ENCODE measurements around the gene PRRC2A.

The PRRC2A gene

GRCh38 chr6:31620586-31621319 lies at the start of gene PRRC2A:
PRRC2A (plus strand) TSS chr6:31620715; CDS start chr6:31622790, 2,075 bp downstream.
- Histone ChIP-seq H3K4me2 (peak within 1 kb of the TSS; percentile 92), H3K27ac (peak within 1 kb of the TSS; percentile 87), H3K27me3 (ENCODE audit: insufficient read depth, low read depth) (no peaks in the 10 kb centered on the region), H3K79me2 (ENCODE audit: insufficient read depth, low read depth) (peaks cover 39% of the 10 kb centered on the region), H2AFZ (ENCODE audit: low read depth) (peak within 1 kb of the TSS; percentile 48), H3K36me3 (ENCODE audit: insufficient read depth) (peaks cover 20% of the 10 kb centered on the region; the same call in 1 of the 2 replicates), H3K9ac (peak within 1 kb of the TSS; percentile 94), H3K4me3 (IDR thresholded peaks at IDR 0.05; ENCODE audit: insufficient read depth, low read depth, low read length) (peak within 1 kb of the TSS; percentile 51), H4K20me1 (ENCODE audit: insufficient read depth) (no peaks in the 10 kb centered on the region), H3K4me1 (ENCODE audit: low read depth, poor library complexity, severe bottlenecking) (peaks cover 32% of the 10 kb centered on the region)
- TF ChIP-seq, protein P1, sequence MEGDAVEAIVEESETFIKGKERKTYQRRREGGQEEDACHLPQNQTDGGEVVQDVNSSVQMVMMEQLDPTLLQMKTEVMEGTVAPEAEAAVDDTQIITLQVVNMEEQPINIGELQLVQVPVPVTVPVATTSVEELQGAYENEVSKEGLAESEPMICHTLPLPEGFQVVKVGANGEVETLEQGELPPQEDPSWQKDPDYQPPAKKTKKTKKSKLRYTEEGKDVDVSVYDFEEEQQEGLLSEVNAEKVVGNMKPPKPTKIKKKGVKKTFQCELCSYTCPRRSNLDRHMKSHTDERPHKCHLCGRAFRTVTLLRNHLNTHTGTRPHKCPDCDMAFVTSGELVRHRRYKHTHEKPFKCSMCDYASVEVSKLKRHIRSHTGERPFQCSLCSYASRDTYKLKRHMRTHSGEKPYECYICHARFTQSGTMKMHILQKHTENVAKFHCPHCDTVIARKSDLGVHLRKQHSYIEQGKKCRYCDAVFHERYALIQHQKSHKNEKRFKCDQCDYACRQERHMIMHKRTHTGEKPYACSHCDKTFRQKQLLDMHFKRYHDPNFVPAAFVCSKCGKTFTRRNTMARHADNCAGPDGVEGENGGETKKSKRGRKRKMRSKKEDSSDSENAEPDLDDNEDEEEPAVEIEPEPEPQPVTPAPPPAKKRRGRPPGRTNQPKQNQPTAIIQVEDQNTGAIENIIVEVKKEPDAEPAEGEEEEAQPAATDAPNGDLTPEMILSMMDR (conservative IDR thresholded peaks at IDR 0.05; ENCODE audit: low read depth, low read length): no peak

- Histone ChIP-seq H3K36me3 (ENCODE audit: insufficient read depth) (no peaks in the 10 kb centered on the region), H3K27ac (no peak within 1 kb of the TSS), H3K4me2 (no peak within 1 kb of the TSS), H3K9ac (no peak within 1 kb of the TSS), H4K20me1 (ENCODE audit: insufficient read depth) (no peaks in the 10 kb centered on the region), H3K27me3 (ENCODE audit: insufficient read depth, low read depth) (peaks cover 43% of the 10 kb centered on the region), H2AFZ (ENCODE audit: low read depth) (no peak within 1 kb of the TSS), H3K4me1 (ENCODE audit: low read depth, poor library complexity, severe bottlenecking) (peaks cover 47% of the 10 kb centered on the region), H3K79me2 (ENCODE audit: insufficient read depth, low read depth) (no peaks in the 10 kb centered on the region), H3K4me3 (IDR thresholded peaks at IDR 0.05; ENCODE audit: insufficient read depth, low read depth, low read length) (no peak within 1 kb of the TSS)
- TF ChIP-seq, protein P1 (conservative IDR thresholded peaks at IDR 0.05; ENCODE audit: low read depth, low read length): no peak
Observed at GRCh38 chr6:31572041-31572911, 48.2 kb upstream of the PRRC2A start, which contains the start of gene LTA. LTA (plus strand) TSS chr6:31572289; CDS start chr6:31572743, 454 bp downstream.

- peaks cover 35% of the 10 kb centered on the region for H3K4me1 ChIP-seq (ENCODE audit: low read depth, poor library complexity, severe bottlenecking)
- no peaks in the 10 kb centered on the region for H3K79me2 ChIP-seq (ENCODE audit: insufficient read depth, low read depth)
- no peaks in the 10 kb centered on the region for H4K20me1 ChIP-seq (ENCODE audit: insufficient read depth)
- H3K9ac ChIP-seq: no peak overlapping the region
- H3K36me3 ChIP-seq (ENCODE audit: insufficient read depth): no peaks in the 10 kb centered on the region
- TF ChIP-seq, protein P1 (conservative IDR thresholded peaks at IDR 0.05; ENCODE audit: low read depth, low read length): no peak
- no peak overlapping the region for H3K4me2 ChIP-seq
- peaks cover 55% of the 10 kb centered on the region for H3K27me3 ChIP-seq (ENCODE audit: insufficient read depth, low read depth)
- no peak overlapping the region for H3K27ac ChIP-seq
- H2AFZ ChIP-seq (ENCODE audit: low read depth): no peak overlapping the region
- no peak overlapping the region for H3K4me3 ChIP-seq (IDR thresholded peaks at IDR 0.05; ENCODE audit: insufficient read depth, low read depth, low read length)
Observed at GRCh38 chr6:31573239-31574105, 47.0 kb upstream of the PRRC2A start.
